Activated B cell treated with CpG ODN at 0.5 μM for 24 hours (primary cell): ENCODE results near the gene PCSK5. TPM values are rescaled to one million over a fixed set of nuclear protein-coding genes. Genes with fewer than 3 reads are reported as not detected.

Experiments
- ATAC-seq: fragments of 200-7000 bp; cut with Tn5 transposase; one replicate; pipeline ENCODE4 v1.10.0; 2021; ENCODE audit warnings: low read depth, mild to moderate bottlenecking, moderate library complexity
- CTCF ChIA-PET: fragments of 350-600 bp; sonication (Branson Sonifier 250); formaldehyde crosslinking; loops from one replicate; lab custom pipeline; 2021; ENCODE audit warnings: antibody characterized with exemption; lab: Charles Lee
- POLR2A ChIA-PET: fragments of 350-600 bp; sonication (Branson Sonifier 250); formaldehyde crosslinking; loops from one replicate; lab custom pipeline; 2021; ENCODE audit warnings: antibody characterized with exemption; lab: Charles Lee
- DNase-seq: peaks from one replicate; pipeline ENCODE4 v3.0.0; 2022
- H3K27ac Mint-ChIP-seq: one replicate; pipeline ENCODE4 v1.8.0; 2020; ENCODE audit warnings: mixed read lengths
- H3K27me3 Mint-ChIP-seq: one replicate; pipeline ENCODE4 v1.8.0; 2021; ENCODE audit warnings: mixed read lengths
- H3K36me3 Mint-ChIP-seq: one replicate; pipeline ENCODE4 v1.8.0; 2021; ENCODE audit warnings: low read depth, mixed read lengths
- H3K4me1 Mint-ChIP-seq: one replicate; pipeline ENCODE4 v1.8.0; 2021; ENCODE audit warnings: mixed read lengths
- H3K4me3 Mint-ChIP-seq: one replicate; pipeline ENCODE4 v1.8.0; 2020; ENCODE audit warnings: mild to moderate bottlenecking, mixed read lengths
- H3K9me3 Mint-ChIP-seq: one replicate; pipeline ENCODE4 v1.8.0; 2020; ENCODE audit warnings: mixed read lengths
- CTCF ChIP-seq: fragments of 200-600 bp; IDR thresholded peaks from one replicate; pipeline ENCODE4 v1.8.0; 2022; ENCODE audit warnings: antibody characterized with exemption, mild to moderate bottlenecking
- intact Hi-C: fragments of 100-400 bp; cut with micrococcal nuclease; formaldehyde crosslinking; loops from one replicate; pipeline ENCODE4 v1.15.1; 2024
- total RNA-seq: library from RNA; stranded (reverse); gene quantifications from 2 replicates; pipeline ENCODE4 v1.2.3, GENCODE V29; 2022

The PCSK5 gene
- total RNA-seq, 1 donor from 2014 or later: not detected

- CTCF ChIA-PET: no interaction called here
- Mint-ChIP-seq H3K4me1 (no peaks in the 10 kb centered on the region), H3K36me3 (no peaks in the 10 kb centered on the region), H3K27me3 (no peaks in the 10 kb centered on the region), H3K27ac (no peak overlapping the region), H3K9me3 (no peaks in the 10 kb centered on the region), H3K4me3 (no peak overlapping the region)
- TF ChIP-seq CTCF: no peak
- POLR2A ChIA-PET: no interaction called here
- ATAC-seq (no peak), DNase-seq (no peak)
- intact Hi-C loops: no loop called here
Measured at GRCh38 chr9:76166526-76166925, 276.1 kb downstream of the PCSK5 start.

- ChIA-PET CTCF (no interaction called here), POLR2A (no interaction called here)
- no peak overlapping the region for H3K4me3 Mint-ChIP-seq
- H3K27me3 Mint-ChIP-seq: no peaks in the 10 kb centered on the region
- no peak for ATAC-seq
- intact Hi-C loops: no loop called here
- no peak overlapping the region for H3K27ac Mint-ChIP-seq
- no peak for TF ChIP-seq CTCF
- H3K36me3 Mint-ChIP-seq: no peaks in the 10 kb centered on the region
- DNase-seq: no peak
- H3K9me3 Mint-ChIP-seq: no peaks in the 10 kb centered on the region
- H3K4me1 Mint-ChIP-seq: no peaks in the 10 kb centered on the region
Measured at GRCh38 chr9:76176171-76176570, 285.7 kb downstream of the PCSK5 start.

- no peak for TF ChIP-seq CTCF
- ATAC-seq (no peak), DNase-seq (no peak)
- intact Hi-C loops: no loop called here
- Mint-ChIP-seq H3K27me3 (no peaks in the 10 kb centered on the region), H3K4me3 (no peak overlapping the region), H3K4me1 (no peaks in the 10 kb centered on the region), H3K27ac (no peak overlapping the region), H3K9me3 (no peaks in the 10 kb centered on the region), H3K36me3 (no peaks in the 10 kb centered on the region)
- ChIA-PET POLR2A (no interaction called here), CTCF (no interaction called here)
Measured at GRCh38 chr9:76177931-76178330, 287.5 kb downstream of the PCSK5 start.

GRCh38 chr9:76180541-76180940 lies 290.1 kb downstream of the PCSK5 start:
- no peaks in the 10 kb centered on the region for H3K27me3 Mint-ChIP-seq
- ATAC-seq (no peak), DNase-seq (no peak)
- CTCF ChIA-PET: no interaction called here
- no peak overlapping the region for H3K27ac Mint-ChIP-seq
- H3K4me3 Mint-ChIP-seq: no peak overlapping the region
- H3K9me3 Mint-ChIP-seq: no peaks in the 10 kb centered on the region
- POLR2A ChIA-PET: no interaction called here
- no peaks in the 10 kb centered on the region for H3K36me3 Mint-ChIP-seq
- intact Hi-C loops: no loop called here
- H3K4me1 Mint-ChIP-seq: no peaks in the 10 kb centered on the region
- TF ChIP-seq CTCF: no peak

- TF ChIP-seq CTCF: no peak
- intact Hi-C loops: no loop called here
- Mint-ChIP-seq H3K4me1 (no peaks in the 10 kb centered on the region), H3K27ac (no peak overlapping the region), H3K27me3 (no peaks in the 10 kb centered on the region), H3K36me3 (no peaks in the 10 kb centered on the region), H3K4me3 (no peak overlapping the region), H3K9me3 (no peaks in the 10 kb centered on the region)
- ChIA-PET POLR2A (no interaction called here), CTCF (no interaction called here)
- no peak for DNase-seq
- no peak for ATAC-seq
Measured at GRCh38 chr9:76181020-76181641, 290.7 kb downstream of the PCSK5 start.
